HCT116 (cell line): ENCODE measurements around the gene TRIM38. TPM values are rescaled to one million over a fixed set of nuclear protein-coding genes. Genes with fewer than 3 reads are reported as not detected.

Experiments used
- ATAC-seq: fragments of 200-7000 bp; cut with Tn5 transposase; 2 replicates; pipeline ENCODE4 v1.9.1; 2020; ENCODE audit warnings: mild to moderate bottlenecking, moderate library complexity
- BruUV-seq: library from RNA; stranded (reverse); fragments of 400-500 nt; replicated peaks from 2 replicates; lab custom pipeline; 2021; lab: Mats Ljungman, UMichigan
- CTCF ChIA-PET: fragments of 300-600 bp; sonication (Branson Sonifier 250); formaldehyde crosslinking; loops from one replicate; lab custom pipeline; 2021; ENCODE audit warnings: antibody characterized with exemption; lab: Charles Lee
- POLR2A ChIA-PET: fragments of 300-600, 350-600 bp; sonication (Branson Sonifier 250); formaldehyde crosslinking; loops from one replicate; lab custom pipeline; 2021; ENCODE audit warnings: antibody characterized with exemption; lab: Charles Lee
- RAD21 ChIA-PET, 2 experiments: fragments of 300-600 bp; sonication (Branson Sonifier 250); formaldehyde crosslinking; loops; one replicate each; lab custom pipeline; 2023; ENCODE audit warnings: low total read pairs in 2 of 2; ENCODE audit not compliant: uncharacterized antibody in 2 of 2, unreplicated experiment in 2 of 2, low non-redundant PET in 1 of 2; lab: Charles Lee
- DNase-seq: peaks from one replicate; pipeline ENCODE4 v3.0.0-alpha.2; 2010; ENCODE audit warnings: low read depth, low spot score
- H2AFZ ChIP-seq: fragments of 200-600 bp; shearing (Covaris generic), sonication (generic); 2 replicates; pipeline ENCODE4 v1.6.1; 2017; ENCODE audit warnings: low read depth, mixed run types, mixed read lengths, antibody characterized with exemption, low read length; ENCODE audit not compliant: poor library complexity, severe bottlenecking
- H3K27ac ChIP-seq: 2 replicates; pipeline ENCODE4 v1.5.1; 2012; ENCODE audit warnings: low read depth, low read length
- H3K27me3 ChIP-seq: fragments of 200-600 bp; sonication (generic); 2 replicates; pipeline ENCODE4 v1.6.1; 2016; ENCODE audit warnings: mixed run types, low read length, mixed read lengths; ENCODE audit not compliant: insufficient read depth
- H3K36me3 ChIP-seq, 2 experiments: fragments of 200-500 bp in 1 of 2; fragments of 200-600 bp in 1 of 2; sonication (Bioruptor generic) in 1 of 2; sonication (generic) in 1 of 2; 2 replicates each; pipeline versions ENCODE4 v1.5.1 to v1.6.1; 2014 to 2016; ENCODE audit warnings: low read length in 2 of 2, inconsistent platforms in 1 of 2, mixed read lengths in 1 of 2, mixed run types in 1 of 2; ENCODE audit not compliant: insufficient read depth in 2 of 2, control insufficient read depth in 1 of 2
- H3K4me1 ChIP-seq, 2 experiments: fragments of 200-600 bp in 1 of 2; sonication (generic) in 1 of 2; 2 replicates each; pipeline versions ENCODE4 v1.5.1 to v1.6.1; 2012 to 2017; ENCODE audit warnings: low read length in 2 of 2, inconsistent platforms in 1 of 2, mild to moderate bottlenecking in 1 of 2, mixed read lengths in 1 of 2, mixed run types in 1 of 2, moderate library complexity in 1 of 2; ENCODE audit not compliant: insufficient read depth in 2 of 2, control insufficient read depth in 1 of 2
- H3K4me2 ChIP-seq: fragments of 200-600 bp; sonication (generic); 2 replicates; pipeline ENCODE4 v1.6.1; 2017; ENCODE audit warnings: mixed run types, low read length, mixed read lengths
- H3K4me3 ChIP-seq, 2 experiments: fragments of 200-600 bp in 1 of 2; sonication (generic) in 1 of 2; replicated peaks in 1 of 2; 2 replicates each; pipeline ENCODE4 v1.5.1; 2011 to 2016; ENCODE audit warnings: low read length in 2 of 2, control low read depth in 1 of 2, low read depth in 1 of 2, mild to moderate bottlenecking in 1 of 2, mixed read lengths in 1 of 2, mixed run types in 1 of 2
- H3K79me2 ChIP-seq: fragments of 200-600 bp; sonication (generic); 2 replicates; pipeline ENCODE4 v1.6.1; 2017; ENCODE audit warnings: mild to moderate bottlenecking, mixed run types, low read length, moderate library complexity, mixed read lengths; ENCODE audit not compliant: insufficient read depth
- H3K9ac ChIP-seq: fragments of 200-600 bp; sonication (generic); 2 replicates; pipeline ENCODE4 v1.6.1; 2016; ENCODE audit warnings: low read length, mixed read lengths
- H3K9me2 ChIP-seq: fragments of 200-600 bp; sonication (generic), shearing (Covaris generic); 2 replicates; pipeline ENCODE4 v1.6.1; 2017; ENCODE audit warnings: mixed run types, mild to moderate bottlenecking, moderate library complexity; ENCODE audit not compliant: insufficient read depth
- H3K9me3 ChIP-seq, 2 experiments: fragments of 200-500 bp in 1 of 2; fragments of 200-600 bp in 1 of 2; sonication (Bioruptor generic) in 1 of 2; sonication (generic) in 1 of 2; 2 replicates each; pipeline ENCODE4 v1.6.1; 2014 to 2017; ENCODE audit warnings: low read length in 2 of 2, mixed read lengths in 2 of 2, inconsistent platforms in 1 of 2, low read depth in 1 of 2, mild to moderate bottlenecking in 1 of 2, mixed run types in 1 of 2, moderate library complexity in 1 of 2; ENCODE audit not compliant: control insufficient read depth in 1 of 2, insufficient read depth in 1 of 2
- H4K20me1 ChIP-seq: fragments of 200-600 bp; sonication (generic), shearing (Covaris generic); 2 replicates; pipeline ENCODE4 v1.6.1; 2017; ENCODE audit warnings: mixed run types, mild to moderate bottlenecking, moderate library complexity; ENCODE audit not compliant: insufficient read depth
- ATF3 ChIP-seq: IDR thresholded peaks from 2 replicates; pipeline ENCODE4 v1.6.1; 2012
- CTCF ChIP-seq, 3 experiments: fragments of 200-600 bp in 1 of 3; sonication (generic) in 1 of 3; IDR thresholded peaks in 2 of 3; conservative IDR thresholded peaks in 1 of 3; 2 replicates each; pipeline ENCODE4 v1.5.1; 2012 to 2017; ENCODE audit warnings: low read depth in 2 of 3, low read length in 2 of 3, antibody characterized with exemption in 1 of 3, borderline replicate concordance in 1 of 3, control low read depth in 1 of 3, mild to moderate bottlenecking in 1 of 3, mixed read lengths in 1 of 3, mixed run types in 1 of 3, moderate library complexity in 1 of 3; ENCODE audit not compliant: insufficient read depth in 1 of 3
- EGR1 ChIP-seq: IDR thresholded peaks from 2 replicates; pipeline ENCODE4 v1.6.1; 2012; ENCODE audit warnings: low read depth
- ELF1 ChIP-seq: IDR thresholded peaks from 2 replicates; pipeline ENCODE4 v1.6.1; 2012; ENCODE audit warnings: low read depth, borderline replicate concordance
- FOSL1 ChIP-seq: IDR thresholded peaks from 2 replicates; pipeline ENCODE4 v1.6.1; 2012; ENCODE audit warnings: low read depth
- POLR2A ChIP-seq: IDR thresholded peaks from 2 replicates; pipeline ENCODE4 v1.7.0; 2011; ENCODE audit warnings: borderline replicate concordance; ENCODE audit not compliant: insufficient read depth, insufficient read length; ENCODE audit errors: extremely low read depth
- SIN3A ChIP-seq: IDR thresholded peaks from 2 replicates; pipeline ENCODE4 v1.6.1; 2012; ENCODE audit warnings: low read depth
- YY1 ChIP-seq: IDR thresholded peaks from 2 replicates; pipeline ENCODE4 v1.6.1; 2011; ENCODE audit warnings: low read length, low read depth, moderate library complexity, mild to moderate bottlenecking; ENCODE audit not compliant: insufficient replicate concordance; ENCODE audit errors: extremely low read depth
- ZNF274 ChIP-seq: fragments of 200-500 bp; sonication (Bioruptor generic); IDR thresholded peaks from 2 replicates; pipeline ENCODE4 v1.6.1; 2014; ENCODE audit warnings: mild to moderate bottlenecking, low read depth, low read length, inconsistent platforms
- intact Hi-C: fragments of 100-400 bp; cut with micrococcal nuclease; formaldehyde crosslinking; loops from 2 replicates; pipeline ENCODE4 v1.10.0; 2022
- total RNA-seq: library from RNA; stranded (reverse); gene quantifications from one replicate; pipeline ENCODE4 v1.2.1, GENCODE V29; 2021; ENCODE audit not compliant: unreplicated experiment

TRIM38 gene
- total RNA-seq, 1 experiment from 2014 or later = 9.6 TPM

GRCh38 chr6:25966711-25967110 is 4.1 kb downstream of the TRIM38 start:
- Histone ChIP-seq H3K79me2 (no peaks in the 10 kb centered on the region), H3K9ac (no peak overlapping the region), H3K27me3 (no peaks in the 10 kb centered on the region), H4K20me1 (no peaks in the 10 kb centered on the region), H3K9me3 (no peaks in the 10 kb centered on the region), H3K9me2 (no peaks in the 10 kb centered on the region), H3K4me2 (no peak overlapping the region), H3K4me1 (peaks cover 32 to 38% of the 10 kb centered on the region in 2 experiments), H3K4me3 (no peak overlapping the region), H2AFZ (no peak overlapping the region), H3K36me3 (peaks cover 14 to 15% of the 10 kb centered on the region in 2 experiments; a peak in 3 of 4 replicates), H3K27ac (no peak overlapping the region)
- ChIA-PET RAD21 (no interaction called here), POLR2A (no interaction called here), CTCF (no interaction called here)
- TF ChIP-seq ELF1 = no peak
- no peak for TF ChIP-seq ZNF274
- no peak for TF ChIP-seq SIN3A
- TF ChIP-seq EGR1 = no peak
- no peak for TF ChIP-seq POLR2A
- TF ChIP-seq FOSL1 = no peak
- no peak for TF ChIP-seq YY1
- TF ChIP-seq ATF3 = no peak
- TF ChIP-seq CTCF (IDR thresholded peaks at IDR 0.05 in 2 of 3, conservative IDR thresholded peaks at IDR 0.05 in 1 of 3; ENCODE audit: borderline replicate concordance in 1 of 3, insufficient read depth in 1 of 3, low read depth in 2 of 3, low read length in 2 of 3) = no peak
- DNase-seq (no peak), ATAC-seq (no peak)
- BruUV-seq = no TSS peak
- intact Hi-C loops = no loop called here
